ENCODE results near the gene VPS37D. TPM values are rescaled to one million over a fixed set of nuclear protein-coding genes. Genes with fewer than 3 reads are reported as not detected.
A peak's percentile ranks its signal among the peaks of the same experiment; 100 is the strongest.

The VPS37D gene
- total and polyA plus RNA-seq, 3 experiments from 2014 or later: 0.17 to 0.18 TPM; not detected in 1

DNA sequence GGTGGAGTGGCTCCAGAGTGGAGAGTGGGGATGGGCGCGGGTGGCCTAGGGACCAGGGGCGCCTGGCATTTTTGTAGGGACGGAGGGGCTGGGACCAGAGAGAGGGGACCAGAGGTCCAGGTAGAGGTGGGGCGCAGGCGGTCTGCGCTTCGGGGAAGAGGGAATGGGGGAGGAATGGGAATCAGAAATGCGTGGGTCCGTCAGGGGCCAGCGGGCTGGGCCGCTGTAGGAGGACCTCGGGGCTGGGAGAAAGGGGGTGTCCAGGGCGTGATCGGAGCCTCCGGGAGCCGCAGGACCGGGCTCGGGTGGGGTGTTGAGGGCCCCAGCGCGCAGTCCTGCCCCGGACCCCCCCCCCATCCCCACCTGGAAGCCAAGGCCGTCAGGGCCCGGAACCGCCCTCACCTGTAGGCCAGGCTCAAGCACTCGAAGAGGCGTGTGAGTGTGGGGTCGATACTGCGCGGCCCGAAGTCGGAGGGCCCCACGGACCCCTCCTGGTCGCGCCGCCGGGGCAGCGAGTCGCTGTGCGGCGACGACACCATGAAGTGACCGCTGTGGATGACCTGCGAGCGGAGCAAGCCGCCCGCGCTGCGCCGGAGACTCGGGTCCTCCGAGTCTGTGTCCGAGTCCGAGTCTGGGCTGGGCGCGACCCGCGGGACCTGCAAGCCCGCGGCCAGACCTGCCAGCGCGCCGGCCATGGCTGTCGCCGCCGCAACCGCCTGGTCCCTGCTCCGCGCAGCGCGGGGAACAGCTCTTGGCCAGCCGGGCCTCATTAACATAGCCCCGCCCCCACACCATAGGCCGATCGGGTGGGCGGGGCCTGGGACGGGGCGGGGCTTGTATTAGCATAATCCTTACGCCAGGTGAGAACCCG, 43.6 kb upstream of the VPS37D start, which contains the start of gene MLXIPL:
Gene MLXIPL (minus strand): TSS at position 725 of the 871 bp plus-strand sequence. CDS start 30 bp downstream, at position 695.
- CTCF ChIA-PET: no interaction called here
- Histone ChIP-seq H3K9me3 (ENCODE audit: low read length) (no peaks in the 10 kb centered on the region), H3K27ac (ENCODE audit: low read depth, low read length) (peak within 1 kb of the TSS; percentile 9), H3K27me3 (ENCODE audit: insufficient read depth, low read length, poor library complexity, severe bottlenecking) (peaks cover 26% of the 10 kb centered on the region), H3K4me3 (ENCODE audit: low read length) (peak within 1 kb of the TSS; percentile 28), H3K4me1 (ENCODE audit: insufficient read depth, low read length) (peaks cover 8% of the 10 kb centered on the region), H3K36me3 (ENCODE audit: insufficient read depth, low read length) (no peaks in the 10 kb centered on the region)
- Mint-ChIP-seq H3K9me3 (no peaks in the 10 kb centered on the region), H3K4me1 (peaks cover 0 to 14% (median 1%) of the 10 kb centered on the region in 3 donors), H3K4me3 (peak within 1 kb of the TSS; percentile 30 to 78 (median 59)), H3K27me3 (peaks cover 44 to 49% of the 10 kb centered on the region in 2 donors), H3K27ac (peak within 1 kb of the TSS in 1 of 8 donors; percentile 59), H3K36me3 (no peaks in the 10 kb centered on the region)
- POLR2A ChIA-PET: no interaction called here
- DNase-seq: peak; percentile 32 to 55 (median 39)

DNA sequence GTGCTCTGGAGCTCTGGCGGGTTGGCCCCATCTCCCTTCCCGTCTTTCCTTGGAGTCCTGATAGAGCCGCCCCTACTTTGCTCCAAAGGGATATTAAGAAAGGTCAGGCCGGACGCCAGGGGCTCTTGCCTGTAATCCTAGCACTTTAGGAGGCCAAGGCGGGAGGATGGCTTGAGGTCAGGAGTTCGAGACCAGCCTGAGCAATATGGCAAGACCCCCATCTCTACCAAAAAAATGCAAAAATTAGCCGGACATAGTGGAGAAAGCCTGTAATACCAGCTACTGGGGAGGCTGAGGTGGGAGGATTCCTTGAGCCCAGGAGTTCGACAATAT, 43.0 kb upstream of the VPS37D start:
- H3K36me3 ChIP-seq (ENCODE audit: insufficient read depth, low read length): no peaks in the 10 kb centered on the region
- peak overlapping the region in 1 of 8 donors; percentile 59 for H3K27ac Mint-ChIP-seq
- H3K27me3 ChIP-seq (ENCODE audit: insufficient read depth, low read length, poor library complexity, severe bottlenecking): peaks cover 26% of the 10 kb centered on the region
- H3K27me3 Mint-ChIP-seq: peaks cover 46 to 54% of the 10 kb centered on the region in 2 donors
- no peak overlapping the region for H3K4me3 ChIP-seq (ENCODE audit: low read length)
- H3K9me3 ChIP-seq (ENCODE audit: low read length): no peaks in the 10 kb centered on the region
- H3K4me1 Mint-ChIP-seq: peaks cover 0 to 14% (median 1%) of the 10 kb centered on the region in 3 donors
- H3K36me3 Mint-ChIP-seq: no peaks in the 10 kb centered on the region
- peak overlapping the region in 4 of 7 donors; percentile 11 to 78 (median 33) for H3K4me3 Mint-ChIP-seq
- ChIA-PET POLR2A (no interaction called here), CTCF (no interaction called here)
- peaks cover 8% of the 10 kb centered on the region for H3K4me1 ChIP-seq (ENCODE audit: insufficient read depth, low read length)
- no peak overlapping the region for H3K27ac ChIP-seq (ENCODE audit: low read depth, low read length)
- DNase-seq: no peak
- H3K9me3 Mint-ChIP-seq: no peaks in the 10 kb centered on the region

GRCh38 chr7:73625276-73625675, 42.4 kb upstream of the VPS37D start:
- H3K27ac ChIP-seq (ENCODE audit: low read depth, low read length): no peak overlapping the region
- no peaks in the 10 kb centered on the region for H3K9me3 ChIP-seq (ENCODE audit: low read length)
- Mint-ChIP-seq H3K4me3 (no peak overlapping the region), H3K36me3 (no peaks in the 10 kb centered on the region), H3K4me1 (peaks cover 0 to 14% (median 1%) of the 10 kb centered on the region in 3 donors), H3K27me3 (peaks cover 46 to 54% of the 10 kb centered on the region in 2 donors), H3K27ac (peak overlapping the region in 1 of 8 donors; percentile 39), H3K9me3 (no peaks in the 10 kb centered on the region)
- peaks cover 8% of the 10 kb centered on the region for H3K4me1 ChIP-seq (ENCODE audit: insufficient read depth, low read length)
- H3K27me3 ChIP-seq (ENCODE audit: insufficient read depth, low read length, poor library complexity, severe bottlenecking): peaks cover 26% of the 10 kb centered on the region
- ChIA-PET POLR2A (no interaction called here), CTCF (interaction anchor here (1.1 kb wide), 1 partner anchor 18 kb away, joined by 5 read pairs; no protein-coding TSS in a partner anchor)
- DNase-seq: no peak
- H3K4me3 ChIP-seq (ENCODE audit: low read length): no peak overlapping the region
- no peaks in the 10 kb centered on the region for H3K36me3 ChIP-seq (ENCODE audit: insufficient read depth, low read length)

DNA sequence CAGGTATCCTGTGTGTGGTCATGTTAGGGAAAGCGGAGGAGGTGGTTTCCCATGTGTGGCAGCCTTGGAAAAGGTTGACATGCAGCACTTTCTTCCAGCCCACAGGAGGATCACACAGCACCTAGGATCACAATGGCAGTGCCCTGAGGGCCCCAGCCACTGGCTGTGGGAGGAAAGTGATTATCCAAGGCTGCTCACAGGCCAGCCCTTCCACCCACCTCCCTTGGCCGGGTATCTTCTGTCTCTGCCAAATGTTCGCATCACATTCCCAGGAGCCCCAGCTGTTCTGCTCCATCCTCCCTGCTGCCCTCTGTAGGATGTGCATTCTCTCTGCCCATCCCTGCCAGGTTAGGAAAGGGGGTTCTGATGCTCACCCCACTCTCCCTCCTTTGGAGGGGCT, 40.8 kb upstream of the VPS37D start:
- Mint-ChIP-seq H3K4me3 (peak overlapping the region in 1 of 7 donors; percentile 42), H3K27ac (no peak overlapping the region), H3K4me1 (peaks cover 0 to 14% (median 1%) of the 10 kb centered on the region in 3 donors), H3K36me3 (no peaks in the 10 kb centered on the region), H3K9me3 (no peaks in the 10 kb centered on the region), H3K27me3 (peaks cover 45 to 49% of the 10 kb centered on the region in 2 donors)
- peaks cover 26% of the 10 kb centered on the region for H3K27me3 ChIP-seq (ENCODE audit: insufficient read depth, low read length, poor library complexity, severe bottlenecking)
- H3K4me1 ChIP-seq (ENCODE audit: insufficient read depth, low read length): peaks cover 8% of the 10 kb centered on the region
- no peak overlapping the region for H3K27ac ChIP-seq (ENCODE audit: low read depth, low read length)
- H3K4me3 ChIP-seq (ENCODE audit: low read length): no peak overlapping the region
- CTCF ChIA-PET: no interaction called here
- POLR2A ChIA-PET: no interaction called here
- no peaks in the 10 kb centered on the region for H3K36me3 ChIP-seq (ENCODE audit: insufficient read depth, low read length)
- no peaks in the 10 kb centered on the region for H3K9me3 ChIP-seq (ENCODE audit: low read length)
- no peak for DNase-seq

- Mint-ChIP-seq H3K27me3 (peaks cover 40 to 42% of the 10 kb centered on the region in 2 donors), H3K4me1 (peaks cover 0 to 7% (median under 1%) of the 10 kb centered on the region in 3 donors), H3K4me3 (no peak overlapping the region), H3K9me3 (no peaks in the 10 kb centered on the region), H3K27ac (no peak overlapping the region), H3K36me3 (no peaks in the 10 kb centered on the region)
- Histone ChIP-seq H3K9me3 (ENCODE audit: low read length) (no peaks in the 10 kb centered on the region), H3K36me3 (ENCODE audit: insufficient read depth, low read length) (no peaks in the 10 kb centered on the region), H3K27ac (ENCODE audit: low read depth, low read length) (no peak overlapping the region), H3K27me3 (ENCODE audit: insufficient read depth, low read length, poor library complexity, severe bottlenecking) (peaks cover 16% of the 10 kb centered on the region), H3K4me3 (ENCODE audit: low read length) (no peak overlapping the region), H3K4me1 (ENCODE audit: insufficient read depth, low read length) (peaks cover 6% of the 10 kb centered on the region)
- POLR2A ChIA-PET: no interaction called here
- CTCF ChIA-PET: interaction anchor here (1.1 to 1.8 kb wide), 2 partner anchors 12 to 106 kb away, joined by 3 to 6 read pairs; no protein-coding TSS in a partner anchor
- no peak for DNase-seq
Measured at GRCh38 chr7:73628504-73628903, 39.1 kb upstream of the VPS37D start.

GRCh38 chr7:73631558-73631957, 36.1 kb upstream of the VPS37D start:
- no peaks in the 10 kb centered on the region for H3K4me1 Mint-ChIP-seq
- H3K36me3 Mint-ChIP-seq: no peaks in the 10 kb centered on the region
- H3K4me1 ChIP-seq (ENCODE audit: insufficient read depth, low read length): no peaks in the 10 kb centered on the region
- DNase-seq: no peak
- no peak overlapping the region for H3K4me3 ChIP-seq (ENCODE audit: low read length)
- no peaks in the 10 kb centered on the region for H3K36me3 ChIP-seq (ENCODE audit: insufficient read depth, low read length)
- no peaks in the 10 kb centered on the region for H3K9me3 Mint-ChIP-seq
- no peaks in the 10 kb centered on the region for H3K9me3 ChIP-seq (ENCODE audit: low read length)
- H3K27ac ChIP-seq (ENCODE audit: low read depth, low read length): no peak overlapping the region
- no peaks in the 10 kb centered on the region for H3K27me3 ChIP-seq (ENCODE audit: insufficient read depth, low read length, poor library complexity, severe bottlenecking)
- no peak overlapping the region for H3K4me3 Mint-ChIP-seq
- H3K27me3 Mint-ChIP-seq: peaks cover 41 to 50% of the 10 kb centered on the region in 2 donors
- ChIA-PET POLR2A (interaction anchor here (0.6 kb wide), 1 partner anchor 39 kb away, joined by 4 read pairs; no protein-coding TSS in a partner anchor), CTCF (interaction anchor here (0.8 to 1.4 kb wide), 2 partner anchors 8 to 10 kb away, joined by 3 to 4 read pairs; no protein-coding TSS in a partner anchor)
- H3K27ac Mint-ChIP-seq: no peak overlapping the region

DNA sequence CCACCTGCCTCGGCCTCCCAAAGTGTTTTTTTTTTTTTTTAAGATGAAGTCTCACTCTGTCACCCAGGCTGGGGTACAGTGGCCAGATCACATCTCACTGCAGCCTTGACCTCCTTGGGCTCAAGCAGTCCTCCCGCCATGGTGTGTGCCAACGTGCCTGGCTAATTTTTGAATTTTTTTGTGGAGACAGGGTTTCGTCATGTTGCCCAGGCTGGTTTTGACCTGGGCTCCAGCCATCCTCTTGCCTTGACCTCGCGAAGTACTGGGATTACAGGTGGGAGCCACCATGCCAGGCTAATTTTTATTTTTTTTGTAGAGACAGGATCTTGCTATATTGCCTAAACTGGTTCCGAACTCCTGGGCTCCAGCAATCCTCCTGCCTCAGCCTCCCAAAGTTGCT, 34.3 kb upstream of the VPS37D start:
- no peak overlapping the region for H3K4me3 Mint-ChIP-seq
- DNase-seq: no peak
- peaks cover 38 to 43% of the 10 kb centered on the region in 2 donors for H3K27me3 Mint-ChIP-seq
- H3K4me3 ChIP-seq (ENCODE audit: low read length): no peak overlapping the region
- H3K4me1 ChIP-seq (ENCODE audit: insufficient read depth, low read length): no peaks in the 10 kb centered on the region
- ChIA-PET CTCF (no interaction called here), POLR2A (no interaction called here)
- H3K36me3 Mint-ChIP-seq: no peaks in the 10 kb centered on the region
- H3K27ac ChIP-seq (ENCODE audit: low read depth, low read length): no peak overlapping the region
- H3K27me3 ChIP-seq (ENCODE audit: insufficient read depth, low read length, poor library complexity, severe bottlenecking): no peaks in the 10 kb centered on the region
- no peak overlapping the region for H3K27ac Mint-ChIP-seq
- H3K9me3 ChIP-seq (ENCODE audit: low read length): no peaks in the 10 kb centered on the region
- H3K9me3 Mint-ChIP-seq: no peaks in the 10 kb centered on the region
- H3K4me1 Mint-ChIP-seq: no peaks in the 10 kb centered on the region
- no peaks in the 10 kb centered on the region for H3K36me3 ChIP-seq (ENCODE audit: insufficient read depth, low read length)

DNA sequence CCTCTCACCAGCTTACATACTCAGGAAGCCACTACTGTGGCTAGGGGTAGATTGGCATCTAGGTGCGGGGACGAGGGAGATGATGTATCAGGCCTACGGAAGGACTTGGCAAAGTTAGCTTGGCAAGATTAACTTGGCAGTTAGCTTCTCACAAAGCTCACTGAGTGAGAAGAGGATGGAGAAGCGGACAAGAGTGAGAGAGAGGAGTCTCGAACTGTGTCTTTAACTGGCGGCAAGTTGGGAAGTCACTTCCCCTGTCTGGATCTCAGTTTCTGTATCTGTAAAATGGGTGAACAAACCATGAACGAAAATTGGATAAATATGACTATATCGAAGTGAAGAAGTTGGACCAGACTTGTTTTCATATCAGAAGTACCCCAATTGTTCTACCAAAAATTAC, 33.8 kb upstream of the VPS37D start:
- Histone ChIP-seq H3K4me3 (ENCODE audit: low read length) (no peak overlapping the region), H3K36me3 (ENCODE audit: insufficient read depth, low read length) (no peaks in the 10 kb centered on the region), H3K27ac (ENCODE audit: low read depth, low read length) (no peak overlapping the region), H3K4me1 (ENCODE audit: insufficient read depth, low read length) (no peaks in the 10 kb centered on the region), H3K9me3 (ENCODE audit: low read length) (no peaks in the 10 kb centered on the region), H3K27me3 (ENCODE audit: insufficient read depth, low read length, poor library complexity, severe bottlenecking) (no peaks in the 10 kb centered on the region)
- H3K4me1 Mint-ChIP-seq: no peaks in the 10 kb centered on the region
- peaks cover 0 to 1% (median 0%) of the 10 kb centered on the region in 5 donors for H3K9me3 Mint-ChIP-seq
- ChIA-PET CTCF (no interaction called here), POLR2A (no interaction called here)
- H3K4me3 Mint-ChIP-seq: no peak overlapping the region
- peaks cover 33 to 38% of the 10 kb centered on the region in 2 donors for H3K27me3 Mint-ChIP-seq
- no peak for DNase-seq
- peak overlapping the region in 1 of 8 donors; percentile 11 for H3K27ac Mint-ChIP-seq
- H3K36me3 Mint-ChIP-seq: no peaks in the 10 kb centered on the region
